ENCODE measurements around the gene MYO15A. TPM values are rescaled to one million over a fixed set of nuclear protein-coding genes. Genes with fewer than 3 reads are reported as not detected.

Gene MYO15A
- total RNA-seq, 2 experiments from 2014 or later = 0.76 to 1.1 TPM

GRCh38 chr17:18093616-18094408 lies 14.7 kb upstream of the MYO15A start:
- H3K4me1 Mint-ChIP-seq (ENCODE audit: low read depth) = peaks cover 18% of the 10 kb centered on the region
- POLR2A ChIA-PET = no interaction called here
- H3K27me3 Mint-ChIP-seq = no peaks in the 10 kb centered on the region
- H3K27ac Mint-ChIP-seq = no peak overlapping the region
- intact Hi-C loops (cut with micrococcal nuclease) = no loop called here
- ATAC-seq (peak; percentile 56), DNase-seq (peak; percentile 51)
- H3K4me3 Mint-ChIP-seq = no peak overlapping the region
- H3K9me3 Mint-ChIP-seq = no peaks in the 10 kb centered on the region
- no peak for TF ChIP-seq CTCF (IDR thresholded peaks at IDR 0.05)
- CTCF ChIA-PET = no interaction called here
- H3K36me3 Mint-ChIP-seq (ENCODE audit: low read depth) = peaks cover 38% of the 10 kb centered on the region

GRCh38 chr17:18094409-18094807 lies 14.1 kb upstream of the MYO15A start:
- TF ChIP-seq CTCF (IDR thresholded peaks at IDR 0.05) = no peak
- no peak for ATAC-seq
- intact Hi-C loops (cut with micrococcal nuclease) = no loop called here
- Mint-ChIP-seq H3K36me3 (ENCODE audit: low read depth) (peaks cover 38% of the 10 kb centered on the region), H3K27me3 (no peaks in the 10 kb centered on the region), H3K9me3 (no peaks in the 10 kb centered on the region), H3K4me3 (no peak overlapping the region), H3K27ac (no peak overlapping the region), H3K4me1 (ENCODE audit: low read depth) (peaks cover 12% of the 10 kb centered on the region)
- ChIA-PET POLR2A (no interaction called here), CTCF (no interaction called here)
- no peak for DNase-seq

- Mint-ChIP-seq H3K4me1 (ENCODE audit: low read depth) (no peaks in the 10 kb centered on the region), H3K27me3 (no peaks in the 10 kb centered on the region), H3K36me3 (ENCODE audit: low read depth) (peaks cover 13% of the 10 kb centered on the region), H3K27ac (no peak overlapping the region), H3K4me3 (no peak overlapping the region), H3K9me3 (no peaks in the 10 kb centered on the region)
- intact Hi-C loops (cut with micrococcal nuclease) = no loop called here
- POLR2A ChIA-PET = interaction anchor here (1.8 kb wide), 1 partner anchor 11 kb away, joined by 6 read pairs; the partner anchor contains the start of gene DRG2
- TF ChIP-seq CTCF (IDR thresholded peaks at IDR 0.05) = no peak
- ATAC-seq (no peak), DNase-seq (no peak)
- CTCF ChIA-PET = interaction anchor here (1.1 kb wide), 1 partner anchor 41 kb away, joined by 3 read pairs; no protein-coding TSS in a partner anchor
Measured at GRCh38 chr17:18099516-18099915, 9.0 kb upstream of the MYO15A start.

GRCh38 chr17:18100616-18101015 lies 7.9 kb upstream of the MYO15A start:
- no peak for TF ChIP-seq CTCF (IDR thresholded peaks at IDR 0.05)
- H3K4me1 Mint-ChIP-seq (ENCODE audit: low read depth) = no peaks in the 10 kb centered on the region
- no peaks in the 10 kb centered on the region for H3K27me3 Mint-ChIP-seq
- no peak overlapping the region for H3K4me3 Mint-ChIP-seq
- H3K27ac Mint-ChIP-seq = no peak overlapping the region
- peaks cover 9% of the 10 kb centered on the region for H3K36me3 Mint-ChIP-seq (ENCODE audit: low read depth)
- POLR2A ChIA-PET = interaction anchor here (1.0 to 1.8 kb wide), 2 partner anchors 9 to 12 kb away, joined by 3 to 6 read pairs; partner anchors contain the start of gene DRG2
- DNase-seq = no peak
- intact Hi-C loops (cut with micrococcal nuclease) = no loop called here
- ATAC-seq = no peak
- no peaks in the 10 kb centered on the region for H3K9me3 Mint-ChIP-seq
- CTCF ChIA-PET = interaction anchor here (1.6 kb wide), 1 partner anchor 81 kb away, joined by 3 read pairs; no protein-coding TSS in a partner anchor

- no peak overlapping the region for H3K27ac Mint-ChIP-seq
Measured at GRCh38 chr17:18101828-18102227, 6.7 kb upstream of the MYO15A start.

More at GRCh38 chr17:18101828-18102227, 6.7 kb upstream of the MYO15A start:
- no peaks in the 10 kb centered on the region for H3K4me1 Mint-ChIP-seq (ENCODE audit: low read depth)
- H3K9me3 Mint-ChIP-seq = no peaks in the 10 kb centered on the region
- intact Hi-C loops (cut with micrococcal nuclease) = no loop called here
- ChIA-PET POLR2A (interaction anchor here (0.5 to 1.1 kb wide), 2 partner anchors 10 to 641 kb away, joined by 3 read pairs; no protein-coding TSS in a partner anchor), CTCF (no interaction called here)
- no peak overlapping the region for H3K4me3 Mint-ChIP-seq
- ATAC-seq (no peak), DNase-seq (no peak)
- no peaks in the 10 kb centered on the region for H3K36me3 Mint-ChIP-seq (ENCODE audit: low read depth)
- no peaks in the 10 kb centered on the region for H3K27me3 Mint-ChIP-seq
- no peak for TF ChIP-seq CTCF (IDR thresholded peaks at IDR 0.05)
